ENCODE measurements around the gene SMAD9.

Gene SMAD9

GRCh38 chr13:36862002-36862685 is 57.9 kb downstream of the SMAD9 start:
- DNase-seq, result no peak

GRCh38 chr13:36859259-36859658 is 60.8 kb downstream of the SMAD9 start:
- no peak for DNase-seq

GRCh38 chr13:36858290-36858689 is 61.7 kb downstream of the SMAD9 start:
- no peak for DNase-seq

- no peak for DNase-seq
Measured at GRCh38 chr13:36857253-36857652, 62.8 kb downstream of the SMAD9 start.

GRCh38 chr13:36850790-36851438 is 69.1 kb downstream of the SMAD9 start:
- no peak for DNase-seq

- no peak for DNase-seq
Measured at GRCh38 chr13:36848199-36848982, 71.6 kb downstream of the SMAD9 start.

GRCh38 chr13:36847606-36848005 is 72.4 kb downstream of the SMAD9 start:
- no peak for DNase-seq

- DNase-seq, result no peak
Measured at GRCh38 chr13:36841391-36841790, 78.6 kb downstream of the SMAD9 start.

- DNase-seq, result no peak
Measured at GRCh38 chr13:36840718-36841250, 79.3 kb downstream of the SMAD9 start.

- no peak for DNase-seq
Measured at GRCh38 chr13:36839981-36840380, 80.1 kb downstream of the SMAD9 start.

- no peak for DNase-seq
Measured at GRCh38 chr13:36839281-36839680, 80.8 kb downstream of the SMAD9 start.

GRCh38 chr13:36837354-36838092 is 82.5 kb downstream of the SMAD9 start:
- DNase-seq, result no peak

- DNase-seq, result no peak
Measured at GRCh38 chr13:36834299-36834698, 85.7 kb downstream of the SMAD9 start.

GRCh38 chr13:36831291-36831690 is 88.7 kb downstream of the SMAD9 start:
- DNase-seq, result no peak

- DNase-seq, result no peak
Measured at GRCh38 chr13:36829753-36830152, 90.3 kb downstream of the SMAD9 start.

GRCh38 chr13:36822785-36823184 is 97.3 kb downstream of the SMAD9 start:
- DNase-seq, result no peak

- DNase-seq, result no peak
Measured at GRCh38 chr13:36820222-36820621, 99.8 kb downstream of the SMAD9 start.

- DNase-seq, result no peak
Measured at GRCh38 chr13:36819739-36820090, 100.3 kb downstream of the SMAD9 start.

- peak; percentile 97 for DNase-seq
Measured at GRCh38 chr13:36818804-36819738, 101.0 kb downstream of the SMAD9 start, which contains the start of gene RFXAP. RFXAP (plus strand) TSS chr13:36819222; CDS start chr13:36819358, 136 bp downstream.

- no peak for DNase-seq
Measured at GRCh38 chr13:36817996-36818803, 101.8 kb downstream of the SMAD9 start.

- no peak for DNase-seq
Measured at GRCh38 chr13:36815062-36815461, 105.0 kb downstream of the SMAD9 start.
